ENCODE results near the gene PAGE1. TPM values are rescaled to one million over a fixed set of nuclear protein-coding genes. Genes with fewer than 3 reads are reported as not detected.

Gene PAGE1
- total RNA-seq, 1 experiment from 2014 or later = not detected

DNA sequence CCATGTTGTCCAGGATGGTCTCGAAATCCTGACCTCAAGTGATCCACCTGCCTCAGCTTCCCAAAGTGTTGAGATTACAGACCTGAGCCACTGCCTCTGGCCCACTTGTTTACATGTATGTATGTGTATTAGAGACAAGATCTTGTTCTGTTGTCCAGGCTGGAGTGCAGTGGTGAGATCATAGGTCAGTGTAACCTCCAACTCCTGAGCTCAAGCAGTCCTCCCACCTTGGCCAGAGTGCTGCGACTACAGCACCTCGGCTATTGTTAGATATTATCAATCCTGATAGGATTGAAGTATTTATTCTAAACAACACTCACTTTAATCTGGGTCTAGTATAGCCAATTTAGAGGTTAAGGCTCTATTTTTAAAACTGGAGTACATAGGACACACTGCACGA is 36.0 kb downstream of the PAGE1 start:
- no peaks in the 10 kb centered on the region; the same call in 1 of the 2 replicates for H3K4me1 ChIP-seq
- no peak for DNase-seq
- Mint-ChIP-seq H3K36me3 (ENCODE audit: insufficient read depth, unreplicated experiment) (no peaks in the 10 kb centered on the region), H3K27ac (ENCODE audit: unreplicated experiment) (peak overlapping the region; percentile 19), H3K9me3 (ENCODE audit: unreplicated experiment) (no peaks in the 10 kb centered on the region), H3K4me1 (ENCODE audit: low read depth, unreplicated experiment) (peaks cover 7% of the 10 kb centered on the region), H3K4me3 (ENCODE audit: unreplicated experiment) (no peak overlapping the region), H3K27me3 (ENCODE audit: insufficient read depth, unreplicated experiment) (no peaks in the 10 kb centered on the region)
- CTCF ChIA-PET = no interaction called here
- H3K4me3 ChIP-seq (ENCODE audit: low read depth, low read length) = no peak overlapping the region
- BruUV-seq (replicated peaks) = no TSS peak
- H3K9me3 ChIP-seq = no peaks in the 10 kb centered on the region
- H3K36me3 ChIP-seq (ENCODE audit: control insufficient read depth, insufficient read depth, low read length) = no peaks in the 10 kb centered on the region
- intact Hi-C loops (cut with micrococcal nuclease; ENCODE audit: unreplicated experiment) = no loop called here
- no peak for TF ChIP-seq CTCF (IDR thresholded peaks at IDR 0.05; ENCODE audit: insufficient read depth in 1 of 2, low read depth in 1 of 2, low read length in 1 of 2, severe bottlenecking in 1 of 2, unreplicated experiment in 1 of 2)
- H3K27me3 ChIP-seq (replicated peaks; ENCODE audit: control insufficient read depth, insufficient read depth, low read length) = no peaks in the 10 kb centered on the region
- POLR2A ChIA-PET = no interaction called here

GRCh38 chrX:49656533-49656932 is 39.3 kb downstream of the PAGE1 start:
- H3K9me3 Mint-ChIP-seq (ENCODE audit: unreplicated experiment) = no peaks in the 10 kb centered on the region

DNA sequence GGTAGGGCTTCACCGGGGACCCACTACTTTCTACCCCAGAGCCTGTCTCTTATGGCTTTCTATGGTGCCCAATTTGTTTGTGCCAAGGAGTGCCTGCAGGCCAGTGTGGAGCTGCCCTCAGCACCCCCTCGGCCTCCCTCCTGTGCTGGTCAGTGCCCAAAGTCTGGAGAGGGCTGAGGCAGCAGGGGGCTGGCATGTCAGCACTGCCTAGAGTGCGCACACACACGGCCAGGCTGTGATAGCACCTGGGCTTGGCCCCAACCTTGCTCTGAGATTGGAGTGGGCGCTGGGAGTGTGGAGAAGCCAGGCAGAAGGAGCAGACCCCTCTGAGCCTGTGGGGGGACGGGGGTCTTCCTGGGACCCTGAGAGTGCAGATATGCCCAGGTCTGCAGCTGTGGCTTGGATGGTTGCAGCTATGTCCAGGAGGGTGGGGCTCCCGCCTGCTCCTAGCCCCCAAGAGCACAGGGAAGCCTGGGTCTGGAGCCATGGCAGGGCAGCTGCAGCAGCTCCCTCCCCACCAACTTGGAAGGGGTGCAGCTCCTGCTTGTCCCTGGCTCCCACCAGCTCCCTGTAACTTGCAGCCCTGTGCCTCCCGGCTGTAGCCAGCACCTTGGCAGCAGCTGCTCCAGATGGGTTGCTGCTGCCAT is 50.7 kb downstream of the PAGE1 start:
- H3K36me3 Mint-ChIP-seq (ENCODE audit: insufficient read depth, unreplicated experiment) = no peaks in the 10 kb centered on the region
- CTCF ChIA-PET = no interaction called here
- Histone ChIP-seq H3K4me3 (ENCODE audit: low read depth, low read length) (no peak overlapping the region), H3K9me3 (no peaks in the 10 kb centered on the region), H3K36me3 (ENCODE audit: control insufficient read depth, insufficient read depth, low read length) (no peaks in the 10 kb centered on the region), H3K4me1 (no peaks in the 10 kb centered on the region), H3K27me3 (replicated peaks; ENCODE audit: control insufficient read depth, insufficient read depth, low read length) (no peaks in the 10 kb centered on the region)
- no peaks in the 10 kb centered on the region for H3K9me3 Mint-ChIP-seq (ENCODE audit: unreplicated experiment)
- intact Hi-C loops (cut with micrococcal nuclease; ENCODE audit: unreplicated experiment) = no loop called here
- DNase-seq = no peak
- no peak for TF ChIP-seq CTCF (IDR thresholded peaks at IDR 0.05; ENCODE audit: insufficient read depth in 1 of 2, low read depth in 1 of 2, low read length in 1 of 2, severe bottlenecking in 1 of 2, unreplicated experiment in 1 of 2)
- no peaks in the 10 kb centered on the region for H3K27me3 Mint-ChIP-seq (ENCODE audit: insufficient read depth, unreplicated experiment)
- H3K4me1 Mint-ChIP-seq (ENCODE audit: low read depth, unreplicated experiment) = no peaks in the 10 kb centered on the region
- no TSS peak for BruUV-seq (replicated peaks)
- no peak overlapping the region for H3K27ac Mint-ChIP-seq (ENCODE audit: unreplicated experiment)
- POLR2A ChIA-PET = no interaction called here
- H3K4me3 Mint-ChIP-seq (ENCODE audit: unreplicated experiment) = no peak overlapping the region

More at GRCh38 chrX:49656533-49656932, 39.3 kb downstream of the PAGE1 start:
- DNase-seq = no peak
- intact Hi-C loops (cut with micrococcal nuclease; ENCODE audit: unreplicated experiment) = no loop called here
- POLR2A ChIA-PET = no interaction called here
- H3K27me3 Mint-ChIP-seq (ENCODE audit: insufficient read depth, unreplicated experiment) = no peaks in the 10 kb centered on the region
- no peaks in the 10 kb centered on the region for H3K27me3 ChIP-seq (replicated peaks; ENCODE audit: control insufficient read depth, insufficient read depth, low read length)
- peaks cover 7% of the 10 kb centered on the region for H3K4me1 Mint-ChIP-seq (ENCODE audit: low read depth, unreplicated experiment)
- no peaks in the 10 kb centered on the region for H3K36me3 ChIP-seq (ENCODE audit: control insufficient read depth, insufficient read depth, low read length)
- CTCF ChIA-PET = no interaction called here
- no peaks in the 10 kb centered on the region for H3K9me3 ChIP-seq
- H3K4me1 ChIP-seq = no peaks in the 10 kb centered on the region; the same call in 1 of the 2 replicates
- H3K4me3 Mint-ChIP-seq (ENCODE audit: unreplicated experiment) = no peak overlapping the region
- no peak overlapping the region for H3K27ac Mint-ChIP-seq (ENCODE audit: unreplicated experiment)
- TF ChIP-seq CTCF (IDR thresholded peaks at IDR 0.05; ENCODE audit: insufficient read depth in 1 of 2, low read depth in 1 of 2, low read length in 1 of 2, severe bottlenecking in 1 of 2, unreplicated experiment in 1 of 2) = no peak
- no TSS peak for BruUV-seq (replicated peaks)
- H3K4me3 ChIP-seq (ENCODE audit: low read depth, low read length) = no peak overlapping the region
- no peaks in the 10 kb centered on the region for H3K36me3 Mint-ChIP-seq (ENCODE audit: insufficient read depth, unreplicated experiment)

Other genes with a start within 250 kb of the PAGE1 start
- not detected in 2 replicates for gene GAGE12C, start 163.8 kb downstream of the PAGE1 start, total RNA-seq (2022)
- not detected in 2 replicates for gene GAGE12D, start 154.3 kb downstream of the PAGE1 start, total RNA-seq (2022)
- not detected in 2 replicates for gene GAGE12E, start 144.7 kb downstream of the PAGE1 start, total RNA-seq (2022)
- not detected in 2 replicates for gene GAGE12F, start 135.1 kb downstream of the PAGE1 start, total RNA-seq (2022)
- not detected in 2 replicates for gene GAGE12G, start 125.6 kb downstream of the PAGE1 start, total RNA-seq (2022)
- gene GAGE12H, start 116.0 kb downstream of the PAGE1 start, total RNA-seq (2022) = not detected in 2 replicates
- gene GAGE2A, start 106.5 kb downstream of the PAGE1 start, total RNA-seq (2022) = not detected in 2 replicates
- gene GAGE1, start 97.0 kb downstream of the PAGE1 start, total RNA-seq (2022) = not detected in 2 replicates
- gene PAGE4, start 133.3 kb upstream of the PAGE1 start, total RNA-seq (2022) = 22.4 and 31.2 TPM in 2 replicates
- gene USP27X, start 183.5 kb upstream of the PAGE1 start, total RNA-seq (2022) = 11.6 and 13.5 TPM in 2 replicates
- 61.0 and 70.0 TPM in 2 replicates for gene CLCN5, start 226.6 kb upstream of the PAGE1 start, total RNA-seq (2022)

All from Caco-2 (cell line).